Liver (tissue), 9 donors: Measurements from ENCODE around the gene AARSD1. TPM values are rescaled to one million over a fixed set of nuclear protein-coding genes. Genes with fewer than 3 reads are reported as not detected.
"Not testable (repeated sequence)": the region's sequence is repeated elsewhere in the genome, so short reads cannot be mapped to it uniquely, and the experiment has no call there.

Source experiments
- DNase-seq: peaks from one replicate; pipeline ENCODE4 v3.0.0-alpha.2; 2017; ENCODE audit warnings: low spot score
- H3K27ac ChIP-seq, 2 donors: one replicate each; pipeline ENCODE4 v1.7.0; 2013; ENCODE audit warnings: inconsistent platforms in 2 of 2, low read length in 2 of 2, control low read depth in 1 of 2, low read depth in 1 of 2, mild to moderate bottlenecking in 1 of 2
- H3K27me3 ChIP-seq, 4 donors: one replicate each; pipeline versions ENCODE4 v1.6.1 to v1.7.0; 2013; ENCODE audit warnings: low read length in 3 of 4, inconsistent platforms in 1 of 4, mild to moderate bottlenecking in 1 of 4, moderate library complexity in 1 of 4; ENCODE audit not compliant: control insufficient read depth in 4 of 4, insufficient read depth in 4 of 4
- H3K36me3 ChIP-seq, 4 donors: one replicate each; pipeline versions ENCODE4 v1.6.1 to v1.7.0; 2013; ENCODE audit warnings: low read length in 3 of 4, mild to moderate bottlenecking in 3 of 4, low read depth in 1 of 4, moderate library complexity in 1 of 4; ENCODE audit not compliant: control insufficient read depth in 4 of 4, insufficient read depth in 3 of 4
- H3K4me1 ChIP-seq, 4 donors: one replicate each; pipeline versions ENCODE4 v1.6.1 to v1.7.0; 2013; ENCODE audit warnings: low read length in 3 of 4, mild to moderate bottlenecking in 3 of 4, moderate library complexity in 1 of 4; ENCODE audit not compliant: control insufficient read depth in 4 of 4, insufficient read depth in 4 of 4
- H3K4me3 ChIP-seq, 3 donors: one replicate each; pipeline versions ENCODE4 v1.6.1 to v1.7.0; 2013; ENCODE audit warnings: low read length in 3 of 3, control low read depth in 1 of 3, low read depth in 1 of 3, mild to moderate bottlenecking in 1 of 3
- H3K9ac ChIP-seq, 2 donors: one replicate each; pipeline ENCODE4 v1.7.0; 2013; ENCODE audit warnings: low read length in 2 of 2, mild to moderate bottlenecking in 2 of 2, moderate library complexity in 2 of 2, control low read depth in 1 of 2, low read depth in 1 of 2
- H3K9me3 ChIP-seq, 4 donors: one replicate each; pipeline versions ENCODE4 v1.6.1 to v1.7.0; 2013; ENCODE audit warnings: low read length in 3 of 4; ENCODE audit not compliant: control insufficient read depth in 4 of 4
- ATF3 ChIP-seq: IDR thresholded peaks from 2 replicates; pipeline ENCODE4 v1.6.1; 2016; ENCODE audit warnings: antibody characterized with exemption
- CTCF ChIP-seq: fragments of 150-350 bp; IDR thresholded peaks from 2 replicates; pipeline ENCODE4 v1.5.1; 2017; ENCODE audit warnings: improper control_type of control experiment, low read depth, low read length; ENCODE audit not compliant: missing input control
- EGR1 ChIP-seq, 2 donors: IDR thresholded peaks; 2 replicates each; pipeline ENCODE4 v1.6.1; 2016 to 2018; ENCODE audit warnings: antibody characterized with exemption in 2 of 2, low read depth in 2 of 2
- FOXA1 ChIP-seq: IDR thresholded peaks from 2 replicates; pipeline ENCODE4 v1.6.1; 2016; ENCODE audit warnings: antibody characterized with exemption
- GABPA ChIP-seq, 2 donors: IDR thresholded peaks in 1 of 2; conservative IDR thresholded peaks in 1 of 2; 2 replicates each; pipeline ENCODE4 v1.6.1; 2016; ENCODE audit warnings: antibody characterized with exemption in 2 of 2, mild to moderate bottlenecking in 1 of 2, moderate library complexity in 1 of 2
- HNF4A ChIP-seq, 2 donors: conservative IDR thresholded peaks; 2 replicates each; pipeline ENCODE4 v1.6.1; 2016; ENCODE audit warnings: antibody characterized with exemption in 2 of 2, mild to moderate bottlenecking in 2 of 2
- HNF4G ChIP-seq: IDR thresholded peaks from 2 replicates; pipeline ENCODE4 v1.6.1; 2016; ENCODE audit warnings: antibody characterized with exemption
- JUND ChIP-seq, 2 donors: IDR thresholded peaks; 2 replicates each; pipeline ENCODE4 v1.6.1; 2016; ENCODE audit warnings: antibody characterized with exemption in 2 of 2
- RAD21 ChIP-seq, 2 donors: IDR thresholded peaks; 2 replicates each; pipeline ENCODE4 v1.6.1; 2016; ENCODE audit warnings: antibody characterized with exemption in 2 of 2, mild to moderate bottlenecking in 2 of 2
- RXRA ChIP-seq, 2 donors: IDR thresholded peaks; 2 replicates each; pipeline ENCODE4 v1.6.1; 2017 to 2018; ENCODE audit warnings: antibody characterized with exemption in 2 of 2, mild to moderate bottlenecking in 1 of 2
- SP1 ChIP-seq: IDR thresholded peaks from 2 replicates; pipeline ENCODE4 v1.6.1; 2018; ENCODE audit warnings: antibody characterized with exemption, mild to moderate bottlenecking
- YY1 ChIP-seq: IDR thresholded peaks from 2 replicates; pipeline ENCODE4 v1.6.1; 2016; ENCODE audit warnings: antibody characterized with exemption, mild to moderate bottlenecking
- WGBS: extraction: QIAGEN DNeasy Blood & Tissue Kit; methylation state at CpG from one replicate; pipeline ENCODE4 v1.1.7; 2013; 5-methylcytosine and 5-hydroxymethylcytosine counted together
- polyA plus RNA-seq, 2 donors: library from polyadenylated mRNA; stranded (reverse) in 1 of 2; unstranded in 1 of 2; fragments of 200-250 nt in 1 of 2; fragments of >200 nt in 1 of 2; fragmentation: Nextera tagmentation in 1 of 2; extraction: Ambion mirVana in 1 of 2; gene quantifications; one replicate each; pipeline versions ENCODE4 v1.2.1 to v1.2.3, GENCODE V29; 2013 to 2015
- total RNA-seq, 2 donors: library from RNA; depleted of rRNA; stranded (reverse); fragments of >200 nt; gene quantifications; one replicate each; pipeline ENCODE4 v1.2.3, GENCODE V29; 2014
- TF ChIP-seq, protein P1 (sequence below): IDR thresholded peaks from 2 replicates; pipeline ENCODE4 v1.6.1; 2016; ENCODE audit warnings: antibody characterized with exemption
- TF ChIP-seq, protein P2 (sequence below): IDR thresholded peaks from 2 replicates; pipeline ENCODE4 v1.6.1; 2016; ENCODE audit warnings: antibody characterized with exemption, mild to moderate bottlenecking
- donor health status: healthy.
- donor health status: healthy.
- donor health status: healthy.
- donor health status: healthy.
- donor health status: healthy.

Gene AARSD1
- total and polyA plus RNA-seq, 4 donors, result 8.2 to 25.2 (median 19.6) TPM

- peak; percentile 81 for TF ChIP-seq CTCF
- TF ChIP-seq GABPA (IDR thresholded peaks at IDR 0.05 in 1 of 2, conservative IDR thresholded peaks at IDR 0.05 in 1 of 2), result no peak
- TF ChIP-seq SP1, result peak; percentile 30
- TF ChIP-seq RAD21 (IDR thresholded peaks at IDR 0.05), result peak; percentile 90 to 92
- peak; percentile 21 to 44 for TF ChIP-seq HNF4A (conservative IDR thresholded peaks at IDR 0.05)
- no peak for TF ChIP-seq JUND (IDR thresholded peaks at IDR 0.05)
- no peak for TF ChIP-seq HNF4G
- peak; percentile 52 to 66 for TF ChIP-seq RXRA (IDR thresholded peaks at IDR 0.05)
- no peak for TF ChIP-seq FOXA1
These were observed 35.3 kb downstream of the AARSD1 start (continued) for GRCh38 chr17:42928714-42929496.

DNA sequence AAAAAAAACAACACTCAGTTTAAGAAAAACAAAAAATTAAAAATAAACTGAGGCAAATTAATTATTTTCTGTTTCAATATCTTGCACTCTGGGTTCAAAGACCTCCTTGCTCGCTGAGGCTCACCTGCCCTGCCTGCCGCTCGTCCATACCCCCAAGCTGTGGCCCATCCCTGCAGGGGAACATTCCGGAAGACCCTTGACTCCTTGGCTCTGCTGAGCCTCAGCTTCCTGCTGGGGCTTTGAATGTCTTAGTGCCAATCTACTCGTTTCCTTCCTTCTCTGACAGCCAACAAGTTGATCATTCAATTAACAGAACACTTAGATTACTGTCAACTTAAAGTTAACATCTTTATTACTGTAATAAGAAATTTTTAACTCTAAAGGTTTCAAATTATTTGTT lies 39.4 kb downstream of the AARSD1 start:
- H3K27ac ChIP-seq, result no peak overlapping the region
- no peaks in the 10 kb centered on the region for H3K9me3 ChIP-seq
- no peak for TF ChIP-seq RXRA (IDR thresholded peaks at IDR 0.05)
- no peak for TF ChIP-seq YY1
- TF ChIP-seq GABPA (IDR thresholded peaks at IDR 0.05 in 1 of 2, conservative IDR thresholded peaks at IDR 0.05 in 1 of 2), result no peak
- no peak for TF ChIP-seq SP1
- no peak for TF ChIP-seq ATF3
- TF ChIP-seq, protein P1, sequence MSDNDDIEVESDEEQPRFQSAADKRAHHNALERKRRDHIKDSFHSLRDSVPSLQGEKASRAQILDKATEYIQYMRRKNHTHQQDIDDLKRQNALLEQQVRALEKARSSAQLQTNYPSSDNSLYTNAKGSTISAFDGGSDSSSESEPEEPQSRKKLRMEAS, result no peak
- no peak for TF ChIP-seq RAD21 (IDR thresholded peaks at IDR 0.05)
- TF ChIP-seq HNF4G, result no peak
- no peak for TF ChIP-seq FOXA1
- TF ChIP-seq, protein P2, sequence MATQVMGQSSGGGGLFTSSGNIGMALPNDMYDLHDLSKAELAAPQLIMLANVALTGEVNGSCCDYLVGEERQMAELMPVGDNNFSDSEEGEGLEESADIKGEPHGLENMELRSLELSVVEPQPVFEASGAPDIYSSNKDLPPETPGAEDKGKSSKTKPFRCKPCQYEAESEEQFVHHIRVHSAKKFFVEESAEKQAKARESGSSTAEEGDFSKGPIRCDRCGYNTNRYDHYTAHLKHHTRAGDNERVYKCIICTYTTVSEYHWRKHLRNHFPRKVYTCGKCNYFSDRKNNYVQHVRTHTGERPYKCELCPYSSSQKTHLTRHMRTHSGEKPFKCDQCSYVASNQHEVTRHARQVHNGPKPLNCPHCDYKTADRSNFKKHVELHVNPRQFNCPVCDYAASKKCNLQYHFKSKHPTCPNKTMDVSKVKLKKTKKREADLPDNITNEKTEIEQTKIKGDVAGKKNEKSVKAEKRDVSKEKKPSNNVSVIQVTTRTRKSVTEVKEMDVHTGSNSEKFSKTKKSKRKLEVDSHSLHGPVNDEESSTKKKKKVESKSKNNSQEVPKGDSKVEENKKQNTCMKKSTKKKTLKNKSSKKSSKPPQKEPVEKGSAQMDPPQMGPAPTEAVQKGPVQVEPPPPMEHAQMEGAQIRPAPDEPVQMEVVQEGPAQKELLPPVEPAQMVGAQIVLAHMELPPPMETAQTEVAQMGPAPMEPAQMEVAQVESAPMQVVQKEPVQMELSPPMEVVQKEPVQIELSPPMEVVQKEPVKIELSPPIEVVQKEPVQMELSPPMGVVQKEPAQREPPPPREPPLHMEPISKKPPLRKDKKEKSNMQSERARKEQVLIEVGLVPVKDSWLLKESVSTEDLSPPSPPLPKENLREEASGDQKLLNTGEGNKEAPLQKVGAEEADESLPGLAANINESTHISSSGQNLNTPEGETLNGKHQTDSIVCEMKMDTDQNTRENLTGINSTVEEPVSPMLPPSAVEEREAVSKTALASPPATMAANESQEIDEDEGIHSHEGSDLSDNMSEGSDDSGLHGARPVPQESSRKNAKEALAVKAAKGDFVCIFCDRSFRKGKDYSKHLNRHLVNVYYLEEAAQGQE, result no peak
- no peak for TF ChIP-seq HNF4A (conservative IDR thresholded peaks at IDR 0.05)
- no peak for TF ChIP-seq CTCF
- TF ChIP-seq EGR1 (IDR thresholded peaks at IDR 0.05; ENCODE audit: low read depth in 2 of 2), result no peak

GRCh38 chr17:42923472-42923871 lies 40.8 kb downstream of the AARSD1 start:
- H3K27me3 ChIP-seq, H3K9ac ChIP-seq, H3K9me3 ChIP-seq, H3K36me3 ChIP-seq, DNase-seq, H3K4me3 ChIP-seq, H3K27ac ChIP-seq: not testable (repeated sequence)
- WGBS, result 94% methylated on average over 7 of the region's 7 CpGs
- peaks cover 0 to 15% (median 2%) of the 10 kb centered on the region in 4 donors for H3K4me1 ChIP-seq

More for the DNA sequence above, 39.4 kb downstream of the AARSD1 start:
- H3K27me3 ChIP-seq, result no peaks in the 10 kb centered on the region
- 69% methylated on average over 5 of the region's 5 CpGs for WGBS
- no peak overlapping the region for H3K9ac ChIP-seq
- no peak for DNase-seq
- no peaks in the 10 kb centered on the region for H3K36me3 ChIP-seq
- peaks cover 2 to 14% (median 7%) of the 10 kb centered on the region in 4 donors for H3K4me1 ChIP-seq
- H3K4me3 ChIP-seq, result no peak overlapping the region
